ENCODE measurements around the gene LITAF. TPM values are rescaled to one million over a fixed set of nuclear protein-coding genes. Genes with fewer than 3 reads are reported as not detected.
A peak's percentile ranks its signal among the peaks of the same experiment; 100 is the strongest.

The LITAF gene
- total RNA-seq, 1 donor from 2014 or later, result 71.6 TPM

DNA sequence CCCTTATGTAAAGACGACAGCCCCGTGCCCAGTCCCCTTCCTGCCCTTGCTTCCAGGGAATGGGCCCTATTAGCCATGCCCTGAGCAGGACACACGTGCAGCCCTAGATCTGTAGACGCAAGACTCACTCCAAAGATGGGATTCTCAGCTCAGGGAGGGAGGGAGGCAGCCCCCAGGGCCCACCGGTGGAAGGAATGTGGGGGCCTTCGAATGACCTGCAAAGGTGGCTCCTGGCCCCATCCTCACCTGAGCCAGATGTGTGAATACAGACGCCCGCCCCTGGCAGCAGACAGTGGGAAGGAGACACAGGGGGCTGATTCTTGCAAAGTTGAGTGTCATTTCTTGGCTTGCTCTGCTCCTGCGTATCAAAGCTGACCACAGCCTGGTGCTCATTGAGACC, 47.8 kb downstream of the LITAF start:
- DNase-seq (ENCODE audit: low read depth) (no peak), FAIRE-seq (no peak)
- H3K27me3 ChIP-seq (ENCODE audit: control insufficient read depth, insufficient read depth, low read length), result no peaks in the 10 kb centered on the region
- no peak overlapping the region for H3K4me3 ChIP-seq (ENCODE audit: low read depth, low read length)
- TF ChIP-seq CTCF (IDR thresholded peaks at IDR 0.05; ENCODE audit: insufficient read depth, low read length, severe bottlenecking), result no peak
- no peaks in the 10 kb centered on the region for H3K36me3 ChIP-seq (ENCODE audit: control insufficient read depth, insufficient read depth, low read length)

DNA sequence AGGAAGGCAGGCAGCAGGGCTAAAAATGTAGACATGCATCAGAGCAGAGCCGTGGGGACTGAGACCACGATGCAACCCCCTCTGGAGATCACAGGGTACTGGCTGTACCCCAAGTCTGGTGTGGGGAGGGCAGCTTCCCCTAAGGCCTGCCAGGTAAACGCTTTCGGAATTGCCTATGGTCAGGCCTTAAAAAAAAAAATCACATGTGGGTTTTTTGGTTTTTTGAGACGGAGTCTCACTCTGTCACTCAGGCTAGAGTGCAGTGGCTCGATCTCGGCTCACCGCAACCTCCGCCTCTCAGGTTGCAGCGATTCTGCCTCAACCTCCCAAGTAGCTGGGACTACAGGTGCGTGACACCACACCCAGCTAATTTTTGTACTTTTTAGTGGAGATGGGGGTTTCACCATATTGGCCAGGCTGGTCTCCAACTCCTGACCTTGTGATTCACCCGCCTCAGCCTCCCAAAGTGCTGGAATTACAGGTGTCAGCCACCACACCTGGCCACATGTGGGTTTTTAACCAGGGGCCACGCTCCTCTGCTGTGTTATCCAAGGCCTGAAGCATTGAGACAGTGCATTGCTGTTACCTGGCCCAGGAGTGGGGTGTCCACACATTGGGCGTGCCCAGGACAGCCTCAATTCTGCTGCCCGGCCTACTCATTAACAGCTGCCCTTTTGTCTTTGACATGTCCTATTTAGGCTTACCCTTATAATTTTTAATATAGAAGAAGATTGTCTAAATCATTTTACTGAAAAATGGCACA, 50.4 kb downstream of the LITAF start:
- Histone ChIP-seq H3K36me3 (ENCODE audit: control insufficient read depth, insufficient read depth, low read length) (no peaks in the 10 kb centered on the region), H3K4me3 (ENCODE audit: low read depth, low read length) (no peak overlapping the region), H3K27me3 (ENCODE audit: control insufficient read depth, insufficient read depth, low read length) (no peaks in the 10 kb centered on the region)
- no peak for TF ChIP-seq CTCF (IDR thresholded peaks at IDR 0.05; ENCODE audit: insufficient read depth, low read length, severe bottlenecking)
- DNase-seq (ENCODE audit: low read depth), result no peak
- FAIRE-seq, result no peak

DNA sequence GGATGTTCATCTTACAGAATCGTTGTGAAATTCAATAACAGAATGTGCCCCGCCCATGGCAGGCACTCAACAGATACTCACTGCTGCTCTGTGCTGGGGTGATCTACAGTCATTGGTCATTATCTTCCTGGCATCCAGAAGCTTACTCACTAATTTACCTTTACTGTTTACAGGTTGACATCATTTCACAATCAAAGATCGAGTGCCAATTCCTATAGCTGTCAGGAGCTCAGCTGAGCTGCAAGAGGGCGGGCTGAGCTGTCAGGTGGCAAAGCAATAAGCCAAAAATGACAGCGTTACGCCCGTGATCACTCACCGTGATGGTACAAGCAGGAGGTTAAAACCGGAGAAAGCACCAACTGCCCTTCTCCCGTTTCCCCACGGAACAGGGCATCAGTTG, 51.2 kb downstream of the LITAF start:
- Histone ChIP-seq H3K27me3 (ENCODE audit: control insufficient read depth, insufficient read depth, low read length) (no peaks in the 10 kb centered on the region), H3K36me3 (ENCODE audit: control insufficient read depth, insufficient read depth, low read length) (no peaks in the 10 kb centered on the region), H3K4me3 (ENCODE audit: low read depth, low read length) (no peak overlapping the region)
- no peak for TF ChIP-seq CTCF (IDR thresholded peaks at IDR 0.05; ENCODE audit: insufficient read depth, low read length, severe bottlenecking)
- peak; percentile 95 for DNase-seq (ENCODE audit: low read depth)
- FAIRE-seq, result peak; percentile 93

DNA sequence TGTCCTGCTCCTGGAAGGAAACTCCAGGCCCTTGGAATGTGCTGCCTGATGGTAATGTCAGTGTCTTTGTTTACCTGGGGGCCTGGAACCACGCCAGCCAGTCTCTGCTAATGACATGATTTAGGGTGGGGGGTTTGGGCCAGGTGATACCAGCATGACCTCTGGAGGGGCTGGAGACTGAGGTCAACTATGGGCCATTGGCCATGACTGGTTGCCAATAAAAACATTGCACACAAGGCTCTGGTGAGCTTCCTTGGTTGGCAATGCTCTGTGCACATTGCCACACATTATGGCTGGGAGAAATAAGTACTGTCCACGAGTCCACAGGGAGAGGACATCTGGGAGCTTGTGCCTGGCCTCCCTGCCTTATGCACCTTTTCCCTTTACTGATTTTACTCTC, 52.5 kb downstream of the LITAF start:
- Histone ChIP-seq H3K36me3 (ENCODE audit: control insufficient read depth, insufficient read depth, low read length) (no peaks in the 10 kb centered on the region), H3K4me3 (ENCODE audit: low read depth, low read length) (no peak overlapping the region), H3K27me3 (ENCODE audit: control insufficient read depth, insufficient read depth, low read length) (no peaks in the 10 kb centered on the region)
- no peak for TF ChIP-seq CTCF (IDR thresholded peaks at IDR 0.05; ENCODE audit: insufficient read depth, low read length, severe bottlenecking)
- DNase-seq (ENCODE audit: low read depth) (no peak), FAIRE-seq (no peak)

DNA sequence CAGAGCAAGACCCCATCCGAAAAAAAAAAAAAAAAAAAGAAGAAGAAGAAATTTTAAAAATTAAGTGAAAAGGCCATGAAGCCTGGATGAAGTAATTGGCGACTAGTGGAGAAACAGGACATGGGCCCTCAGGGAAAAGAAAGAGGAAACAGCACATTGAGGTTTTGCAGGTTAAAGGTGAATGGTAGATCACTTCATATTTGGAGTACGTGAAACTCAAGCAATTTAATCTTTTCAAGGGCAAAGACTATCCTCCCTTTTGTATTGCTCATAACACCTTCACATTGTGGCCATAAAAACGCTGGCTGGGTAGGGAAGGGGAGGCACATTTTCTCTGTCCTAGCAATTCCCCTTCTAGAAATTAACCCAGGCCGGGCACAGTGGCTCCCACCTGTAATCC, 53.1 kb downstream of the LITAF start:
- no peak for FAIRE-seq
- no peak for TF ChIP-seq CTCF (IDR thresholded peaks at IDR 0.05; ENCODE audit: insufficient read depth, low read length, severe bottlenecking)
- H3K27me3 ChIP-seq (ENCODE audit: control insufficient read depth, insufficient read depth, low read length), result no peaks in the 10 kb centered on the region
- no peak for DNase-seq (ENCODE audit: low read depth)
- no peaks in the 10 kb centered on the region for H3K36me3 ChIP-seq (ENCODE audit: control insufficient read depth, insufficient read depth, low read length)
- H3K4me3 ChIP-seq (ENCODE audit: low read depth, low read length), result no peak overlapping the region

Measured in bronchial epithelial cell (primary cell).